NCI-H1105 treated with DMSO at 0.1 percent for 48 hours (cell line): ENCODE results near the gene FNDC3B.

ENCODE experiments used
- DNase-seq: peaks from one replicate; lab custom pipeline; 2025; lab: John Stamatoyannopoulos, UW

Gene FNDC3B

GRCh38 chr3:172218350-172219323 is 179.3 kb downstream of the FNDC3B start:
- no peak for DNase-seq

- DNase-seq: no peak
Observed at GRCh38 chr3:172219750-172220149, 180.4 kb downstream of the FNDC3B start.

GRCh38 chr3:172221547-172221946 is 182.2 kb downstream of the FNDC3B start:
- DNase-seq: no peak

- no peak for DNase-seq
Observed at GRCh38 chr3:172222478-172223071, 183.2 kb downstream of the FNDC3B start.

GRCh38 chr3:172223870-172224269 is 184.5 kb downstream of the FNDC3B start:
- no peak for DNase-seq

- DNase-seq: peak; percentile 98
Observed at GRCh38 chr3:172224560-172225214, 185.3 kb downstream of the FNDC3B start.

- no peak for DNase-seq
Observed at GRCh38 chr3:172225215-172225707, 185.9 kb downstream of the FNDC3B start.

GRCh38 chr3:172226831-172227230 is 187.5 kb downstream of the FNDC3B start:
- DNase-seq: no peak

- no peak for DNase-seq
Observed at GRCh38 chr3:172227340-172228035, 188.1 kb downstream of the FNDC3B start.

GRCh38 chr3:172228036-172228415 is 188.6 kb downstream of the FNDC3B start:
- DNase-seq: no peak

- DNase-seq: no peak
Observed at GRCh38 chr3:172229462-172229861, 190.1 kb downstream of the FNDC3B start.

- no peak for DNase-seq
Observed at GRCh38 chr3:172231318-172231901, 192.0 kb downstream of the FNDC3B start.

- DNase-seq: no peak
Observed at GRCh38 chr3:172232579-172233212, 193.3 kb downstream of the FNDC3B start.

GRCh38 chr3:172233474-172234277 is 194.3 kb downstream of the FNDC3B start:
- no peak for DNase-seq

GRCh38 chr3:172235698-172236097 is 196.3 kb downstream of the FNDC3B start:
- no peak for DNase-seq

- DNase-seq: no peak
Observed at GRCh38 chr3:172236771-172237742, 197.7 kb downstream of the FNDC3B start.

- DNase-seq: no peak
Observed at GRCh38 chr3:172238188-172238587, 198.8 kb downstream of the FNDC3B start.

GRCh38 chr3:172239218-172239790 is 199.9 kb downstream of the FNDC3B start:
- DNase-seq: no peak

GRCh38 chr3:172241405-172241804 is 202.0 kb downstream of the FNDC3B start:
- no peak for DNase-seq
